ENCODE measurements around the gene TRMU. TPM values are rescaled to one million over a fixed set of nuclear protein-coding genes. Genes with fewer than 3 reads are reported as not detected.

Gene TRMU
- total and polyA plus RNA-seq, 2 of the 8 experiments (the other 6 are each of a cell fraction or from before 2014, with no cell fraction given): 43.4 to 70.6 TPM

DNA sequence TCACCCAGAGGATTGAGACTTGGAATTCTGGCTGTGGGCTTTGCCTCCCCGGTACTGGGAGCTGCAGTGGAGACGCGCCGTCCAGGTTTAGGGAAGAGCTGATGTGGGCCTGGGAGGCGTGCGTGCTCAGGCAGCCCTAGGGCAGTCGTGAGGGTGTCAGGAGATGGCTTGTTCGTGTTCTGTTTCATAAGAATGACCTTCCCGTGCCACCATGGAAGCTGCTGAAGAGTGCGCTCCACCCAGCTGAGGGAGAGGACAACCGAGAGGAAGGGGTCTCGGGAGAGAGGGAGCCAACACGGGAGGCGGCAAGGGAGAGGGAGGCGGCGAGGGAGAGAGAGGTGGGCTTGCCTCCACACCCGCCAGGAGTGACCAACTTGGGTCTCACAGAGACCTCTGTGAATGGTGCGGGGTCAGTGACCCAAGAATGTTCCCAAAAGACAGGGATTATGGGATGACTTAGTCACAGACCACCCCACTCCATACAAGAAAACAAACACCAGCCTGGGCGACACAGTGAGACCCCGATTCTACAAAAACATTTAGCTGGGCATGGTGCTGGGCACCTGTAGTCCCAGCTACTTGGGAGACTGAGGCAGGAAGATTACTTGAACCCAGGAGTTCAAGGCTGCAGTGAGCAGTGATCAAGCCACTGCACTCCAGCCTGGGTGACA lies 14.7 kb upstream of the TRMU start:
- no peaks in the 10 kb centered on the region for H3K79me2 ChIP-seq (ENCODE audit: control insufficient read depth in 1 of 2, insufficient read depth in 2 of 2, low read length in 2 of 2)
- H2BK120ac ChIP-seq (replicated peaks; ENCODE audit: low read depth, low read length): no peak overlapping the region
- H3K4me3 ChIP-seq (ENCODE audit: extremely low read depth in 1 of 4, insufficient read depth in 2 of 4, low read depth in 3 of 4, low read length in 4 of 4): no peak overlapping the region
- H3K9ac ChIP-seq (replicated peaks in 1 of 4; ENCODE audit: extremely low read depth in 1 of 4, low read depth in 3 of 4, low read length in 3 of 4): no peak overlapping the region
- H3K27me3 ChIP-seq (replicated peaks in 1 of 4; ENCODE audit: control insufficient read depth in 3 of 4, extremely low read depth in 1 of 4, insufficient read depth in 3 of 4, low read length in 3 of 4): no peaks in the 10 kb centered on the region
- no peak overlapping the region for H3K4ac ChIP-seq (replicated peaks; ENCODE audit: insufficient read length, low read depth, low read length)
- H2BK15ac ChIP-seq (ENCODE audit: low read length): no peak overlapping the region
- no peak overlapping the region for H3K56ac ChIP-seq (replicated peaks; ENCODE audit: insufficient read length, low read depth, low read length)
- H3K23ac ChIP-seq (ENCODE audit: insufficient read length): no peak overlapping the region
- 94% methylated on average over 20 of the region's 20 CpGs; no CpG with 5 or more reads in 1 of the 2 experiments for WGBS, 2 experiments (ENCODE audit: extremely low coverage in 1 of 2, insufficient coverage in 1 of 2, insufficient read length in 1 of 2, insufficient replicate concordance in 2 of 2, low coverage in 1 of 2, low lambda C conversion rate in 2 of 2, missing lambda C conversion rate in 1 of 2)
- FAIRE-seq (no peak), DNase-seq (ENCODE audit: low read depth in 1 of 2, low spot score in 2 of 2) (no peak)
- no peak overlapping the region for H2AK5ac ChIP-seq (ENCODE audit: low read depth, low read length)
- H3K36me3 ChIP-seq (ENCODE audit: control insufficient read depth in 2 of 4, insufficient read depth in 4 of 4, low read length in 3 of 4): peaks cover 14 to 41% (median 22%) of the 10 kb centered on the region in 4 experiments; a peak in 7 of 8 replicates
- H2BK20ac ChIP-seq (ENCODE audit: low read length): no peak overlapping the region
- no peak overlapping the region for H3K18ac ChIP-seq (ENCODE audit: extremely low read depth, low read length)
- H3K23me2 ChIP-seq (ENCODE audit: low read depth, low read length): no peaks in the 10 kb centered on the region
- H3K9me3 ChIP-seq (ENCODE audit: insufficient read depth in 2 of 2, low read depth in 1 of 2, low read length in 1 of 2): no peaks in the 10 kb centered on the region
- H2BK12ac ChIP-seq (ENCODE audit: low read depth, low read length): no peak overlapping the region
- CTCF ChIA-PET (ENCODE audit: partially characterized antibody): interaction anchor here (1.3 kb wide), 1 partner anchor 199 kb away, joined by 3 read pairs; no protein-coding TSS in a partner anchor
- no peak overlapping the region for H3K4me2 ChIP-seq (ENCODE audit: insufficient read depth in 1 of 2, low read depth in 2 of 2, low read length in 2 of 2)
- POLR2A ChIA-PET (ENCODE audit: partially characterized antibody): interaction anchor here (1.1 kb wide), 1 partner anchor 24 kb away, joined by 3 read pairs; the partner anchor contains the start of gene GTSE1
- H3K14ac ChIP-seq (ENCODE audit: insufficient read length): no peak overlapping the region
- H4K20me1 ChIP-seq (replicated peaks in 1 of 2; ENCODE audit: control insufficient read depth in 1 of 2, insufficient read depth in 2 of 2, low read length in 2 of 2): peaks cover 4 to 12% of the 10 kb centered on the region in 2 experiments
- peaks cover 5% of the 10 kb centered on the region; the same call in 1 of the 2 replicates for H3K79me1 ChIP-seq (ENCODE audit: low read depth, low read length)
- no peak overlapping the region for H2BK5ac ChIP-seq (ENCODE audit: low read depth, low read length)
- H4K8ac ChIP-seq (ENCODE audit: extremely low read depth, insufficient read depth, low read length): no peak overlapping the region
- no peak overlapping the region for H4K5ac ChIP-seq (ENCODE audit: insufficient read length, low read depth, low read length)
- H3K27ac ChIP-seq (ENCODE audit: low read depth, low read length): no peak overlapping the region
- no peak overlapping the region for H4K91ac ChIP-seq (replicated peaks; ENCODE audit: insufficient read length, low read length)
- H3K4me1 ChIP-seq (replicated peaks in 1 of 4; ENCODE audit: control insufficient read depth in 3 of 4, insufficient read depth in 4 of 4, low read length in 3 of 4): no peaks in the 10 kb centered on the region
- no peak overlapping the region for H2AFZ ChIP-seq (ENCODE audit: low read length)
- no peak for TF ChIP-seq SIRT6 (IDR thresholded peaks at IDR 0.05; ENCODE audit: low read length)
- TF ChIP-seq FOSL1 (IDR thresholded peaks at IDR 0.05; ENCODE audit: insufficient read depth, low read depth, low read length): no peak
- TF ChIP-seq POLR2A (IDR thresholded peaks at IDR 0.05; ENCODE audit: control extremely low read depth in 1 of 2, low read depth in 2 of 2, low read length in 2 of 2): no peak
- TF ChIP-seq GABPA (IDR thresholded peaks at IDR 0.05; ENCODE audit: borderline replicate concordance, insufficient read depth, low read length): no peak
- TF ChIP-seq MAFK (IDR thresholded peaks at IDR 0.05; ENCODE audit: low read depth, low read length): no peak
- no peak for TF ChIP-seq RNF2 (IDR thresholded peaks at IDR 0.05; ENCODE audit: borderline replicate concordance, low read depth, low read length, missing control alignments, poor library complexity, severe bottlenecking)
- no peak for TF ChIP-seq KDM4A (IDR thresholded peaks at IDR 0.05; ENCODE audit: low read depth, low read length, severe bottlenecking)
- no peak for TF ChIP-seq TBP (IDR thresholded peaks at IDR 0.05; ENCODE audit: low read depth, low read length)
- TF ChIP-seq, protein P1, sequence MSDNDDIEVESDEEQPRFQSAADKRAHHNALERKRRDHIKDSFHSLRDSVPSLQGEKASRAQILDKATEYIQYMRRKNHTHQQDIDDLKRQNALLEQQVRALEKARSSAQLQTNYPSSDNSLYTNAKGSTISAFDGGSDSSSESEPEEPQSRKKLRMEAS (IDR thresholded peaks at IDR 0.05): no peak
- no peak for TF ChIP-seq ASH2L (IDR thresholded peaks at IDR 0.05; ENCODE audit: low read length)
- TF ChIP-seq ZNF274 (IDR thresholded peaks at IDR 0.05; ENCODE audit: borderline replicate concordance, extremely low read depth, low read length): no peak
- TF ChIP-seq SP2 (IDR thresholded peaks at IDR 0.05; ENCODE audit: low read length): no peak
- TF ChIP-seq PHF8 (conservative IDR thresholded peaks at IDR 0.05; ENCODE audit: low read depth, low read length): no peak
